IMR-90 (cell line): ENCODE results near the gene FAM133A. TPM values are rescaled to one million over a fixed set of nuclear protein-coding genes. Genes with fewer than 3 reads are reported as not detected.

Experiments
- ATAC-seq: fragments of 200-7000 bp; cut with Tn5 transposase; 2 replicates; pipeline ENCODE4 v1.9.1; 2020; ENCODE audit warnings: low read depth, mild to moderate bottlenecking, moderate library complexity
- BruUV-seq: library from RNA; stranded (reverse); fragments of 400-500 nt; replicated peaks from 2 replicates; lab custom pipeline; 2021; lab: Mats Ljungman, UMichigan
- CTCF ChIA-PET: fragments of 300-600 bp; formaldehyde crosslinking; extraction: SDS; loops from one replicate; lab custom pipeline; 2021; ENCODE audit warnings: antibody characterized with exemption; lab: Yijun Ruan, JAX
- POLR2A ChIA-PET: fragments of 300-600 bp; sonication (Branson Sonifier 250); formaldehyde crosslinking; loops from one replicate; lab custom pipeline; 2022; ENCODE audit warnings: antibody characterized with exemption; ENCODE audit not compliant: unreplicated experiment; lab: Charles Lee
- DNase-seq: peaks from one replicate; pipeline ENCODE4 v3.0.0; 2013
- H2AFZ ChIP-seq: replicated peaks from 2 replicates; pipeline ENCODE3; 2013; ENCODE audit warnings: low read length, mild to moderate bottlenecking; ENCODE audit not compliant: poor library complexity
- H2AK5ac ChIP-seq: 2 replicates; pipeline ENCODE4 v1.6.1; 2013; ENCODE audit warnings: low read depth, low read length, inconsistent platforms
- H2AK9ac ChIP-seq: replicated peaks from 2 replicates; pipeline ENCODE3; 2013; ENCODE audit warnings: mild to moderate bottlenecking, low read depth, low read length, moderate library complexity; ENCODE audit not compliant: poor library complexity
- H2BK120ac ChIP-seq: 2 replicates; pipeline ENCODE4 v1.6.1; 2013; ENCODE audit warnings: low read depth, low read length, inconsistent platforms
- H2BK15ac ChIP-seq: 3 replicates; pipeline ENCODE4 v1.6.1; 2013; ENCODE audit warnings: low read depth, low read length, inconsistent platforms
- H2BK20ac ChIP-seq: 2 replicates; pipeline ENCODE4 v1.6.1; 2013; ENCODE audit warnings: low read depth, mild to moderate bottlenecking, inconsistent platforms, low read length, moderate library complexity
- H2BK5ac ChIP-seq: 2 replicates; pipeline ENCODE4 v1.6.1; 2013; ENCODE audit warnings: mild to moderate bottlenecking, low read depth, low read length, inconsistent platforms; ENCODE audit not compliant: poor library complexity, severe bottlenecking
- H3K14ac ChIP-seq: replicated peaks from 2 replicates; pipeline ENCODE4 v1.6.1; 2013; ENCODE audit warnings: low read depth, low read length, inconsistent platforms
- H3K18ac ChIP-seq: 2 replicates; pipeline ENCODE4 v1.6.1; 2013; ENCODE audit warnings: low read depth, low read length, control low read depth
- H3K23ac ChIP-seq: 2 replicates; pipeline ENCODE4 v1.6.1; 2013; ENCODE audit warnings: low read depth, low read length, inconsistent platforms
- H3K27ac ChIP-seq: 2 replicates; pipeline ENCODE4 v1.5.1; 2013; ENCODE audit warnings: mild to moderate bottlenecking, control low read depth, low read length; ENCODE audit not compliant: insufficient read depth
- H3K27me3 ChIP-seq: 2 replicates; pipeline ENCODE4 v1.6.1; 2013; ENCODE audit warnings: low read length; ENCODE audit not compliant: control insufficient read depth, insufficient read depth
- H3K36me3 ChIP-seq: 2 replicates; pipeline ENCODE4 v1.6.1; 2013; ENCODE audit warnings: low read length, mixed read lengths; ENCODE audit not compliant: control insufficient read depth, insufficient read depth
- H3K4ac ChIP-seq: 2 replicates; pipeline ENCODE4 v1.6.1; 2013; ENCODE audit warnings: low read depth, low read length, inconsistent platforms
- H3K4me1 ChIP-seq: 2 replicates; pipeline ENCODE4 v1.6.1; 2013; ENCODE audit warnings: low read length, mixed read lengths; ENCODE audit not compliant: control insufficient read depth, insufficient read depth
- H3K4me2 ChIP-seq: 2 replicates; pipeline ENCODE4 v1.6.1; 2013; ENCODE audit warnings: low read depth, mild to moderate bottlenecking, control low read depth, low read length, moderate library complexity
- H3K4me3 ChIP-seq: 2 replicates; pipeline ENCODE4 v1.5.1; 2013; ENCODE audit warnings: low read depth, mild to moderate bottlenecking, control low read depth, low read length, moderate library complexity; ENCODE audit not compliant: insufficient read depth
- H3K56ac ChIP-seq: 2 replicates; pipeline ENCODE4 v1.6.1; 2013; ENCODE audit warnings: low read length, inconsistent platforms; ENCODE audit not compliant: insufficient read depth; ENCODE audit errors: extremely low read depth
- H3K79me1 ChIP-seq, 2 experiments: 2 replicates each; pipeline ENCODE4 v1.6.1; 2013; ENCODE audit warnings: low read length in 2 of 2, inconsistent platforms in 1 of 2, low read depth in 1 of 2
- H3K9ac ChIP-seq: 2 replicates; pipeline ENCODE4 v1.6.1; 2013; ENCODE audit warnings: low read depth, low read length, control low read depth
- H3K9me1 ChIP-seq: 2 replicates; pipeline ENCODE4 v1.6.1; 2013; ENCODE audit warnings: low read length, inconsistent platforms; ENCODE audit not compliant: insufficient read depth
- H3K9me3 ChIP-seq: 2 replicates; pipeline ENCODE4 v1.6.1; 2013; ENCODE audit warnings: low read length; ENCODE audit not compliant: control insufficient read depth, insufficient read depth
- H4K20me1 ChIP-seq: 2 replicates; pipeline ENCODE4 v1.6.1; 2013; ENCODE audit warnings: low read length, inconsistent platforms; ENCODE audit not compliant: insufficient read depth
- H4K5ac ChIP-seq: 2 replicates; pipeline ENCODE4 v1.6.1; 2013; ENCODE audit warnings: mild to moderate bottlenecking, low read depth, low read length, control low read depth
- H4K8ac ChIP-seq, 2 experiments: 2 replicates each; pipeline ENCODE4 v1.6.1; 2013; ENCODE audit warnings: low read depth in 2 of 2, low read length in 2 of 2, control low read depth in 1 of 2, inconsistent platforms in 1 of 2
- H4K91ac ChIP-seq: 2 replicates; pipeline ENCODE4 v1.6.1; 2013; ENCODE audit warnings: low read depth, low read length, inconsistent platforms; ENCODE audit not compliant: insufficient read depth
- RCOR1 ChIP-seq: IDR thresholded peaks from 2 replicates; pipeline ENCODE4 v1.6.1; 2012; ENCODE audit warnings: mild to moderate bottlenecking, low read length, improper control_type of control experiment; ENCODE audit not compliant: insufficient replicate concordance
- WGBS, 2 experiments: methylation state at CpG; one replicate each; pipeline versions ENCODE4 v1.1.5 to v1.1.7; 2013; ENCODE audit warnings: missing lambda C conversion rate in 2 of 2; ENCODE audit not compliant: insufficient read length in 1 of 2; ENCODE audit errors: extremely low coverage in 2 of 2; 5-methylcytosine and 5-hydroxymethylcytosine counted together
- dilution Hi-C: fragments of 300-500 bp; cut with HindIII; formaldehyde crosslinking; loops from one replicate; pipeline ENCODE4 v1.14.3; 2018; ENCODE audit warnings: low sequenced_read_pairs; ENCODE audit not compliant: unreplicated experiment
- in situ Hi-C: fragments of 300-500 bp; cut with MboI; formaldehyde crosslinking; loops from 3 replicates; pipeline ENCODE4 v1.14.3; 2019; ENCODE audit warnings: low sequenced_read_pairs, inconsistent platforms, mixed read lengths
- intact Hi-C: fragments of 100-400 bp; cut with micrococcal nuclease; formaldehyde crosslinking; loops from 2 replicates; pipeline ENCODE4 v1.10.0; 2022
- polyA plus RNA-seq, 3 experiments: library from polyadenylated mRNA; depleted of rRNA; stranded (reverse); fragments of >200 nt; gene quantifications; 2 replicates each; pipeline ENCODE4 v1.2.3, GENCODE V29; 2012; ENCODE audit warnings: low replicate concordance in 1 of 3
- total RNA-seq: library from RNA; depleted of rRNA; stranded (reverse); fragments of >200 nt; gene quantifications from 2 replicates; pipeline ENCODE4 v1.2.3, GENCODE V29; 2012

FAM133A gene
- total and polyA plus RNA-seq, 2 of the 4 experiments (the other 2 are of a cell fraction): under 0.01 TPM; not detected in 1

- Histone ChIP-seq H3K4me2 (no peak overlapping the region), H3K9me1 (no peaks in the 10 kb centered on the region), H4K91ac (no peak overlapping the region), H3K9ac (no peak overlapping the region), H2BK120ac (no peak overlapping the region), H3K18ac (no peak overlapping the region), H3K4me3 (no peak overlapping the region), H3K36me3 (no peaks in the 10 kb centered on the region), H2AK5ac (no peak overlapping the region), H4K20me1 (no peaks in the 10 kb centered on the region), H3K79me1 (no peaks in the 10 kb centered on the region), H4K8ac (no peak overlapping the region), H3K27ac (no peak overlapping the region), H3K14ac (no peak overlapping the region), H3K4ac (no peak overlapping the region), H3K56ac (no peak overlapping the region), H3K27me3 (no peaks in the 10 kb centered on the region), H2AK9ac (no peak overlapping the region), H2BK20ac (no peak overlapping the region), H2AFZ (no peak overlapping the region), H3K4me1 (no peaks in the 10 kb centered on the region), H2BK15ac (no peak overlapping the region), H3K23ac (no peak overlapping the region), H2BK5ac (no peak overlapping the region), H4K5ac (no peak overlapping the region), H3K9me3 (no peaks in the 10 kb centered on the region)
- dilution Hi-C loops: no loop called here
- BruUV-seq: no TSS peak
- CTCF ChIA-PET: no interaction called here
- ATAC-seq: no peak
- no peak for TF ChIP-seq RCOR1
- POLR2A ChIA-PET: no interaction called here
- in situ Hi-C loops: no loop called here
- no peak for DNase-seq
- intact Hi-C loops: no loop called here
- no CpG with 5 or more reads among the region's 7 CpGs for WGBS, 2 experiments
Observed at GRCh38 chrX:93660575-93660974, 13.4 kb upstream of the FAM133A start.
